ENCODE measurements around the gene INHBA.

Gene INHBA

GRCh38 chr7:41693150-41693997 is 9.5 kb downstream of the INHBA start:
- DNase-seq (ENCODE audit: insufficient read length, low spot score) (no peak), FAIRE-seq (no peak)
- TF ChIP-seq POU2F2 (IDR thresholded peaks at IDR 0.05; ENCODE audit: low read depth, low read length) (no peak), SPI1 (IDR thresholded peaks at IDR 0.05; ENCODE audit: low read depth, low read length) (no peak), PAX5 (IDR thresholded peaks at IDR 0.05; ENCODE audit: insufficient read depth, low read length, severe bottlenecking) (no peak), POLR2A (IDR thresholded peaks at IDR 0.05; ENCODE audit: low read depth, low read length) (no peak), TAF1 (IDR thresholded peaks at IDR 0.05; ENCODE audit: low read depth, low read length) (no peak), POLR2AphosphoS5 (IDR thresholded peaks at IDR 0.05; ENCODE audit: low read depth, low read length) (no peak)

DNA sequence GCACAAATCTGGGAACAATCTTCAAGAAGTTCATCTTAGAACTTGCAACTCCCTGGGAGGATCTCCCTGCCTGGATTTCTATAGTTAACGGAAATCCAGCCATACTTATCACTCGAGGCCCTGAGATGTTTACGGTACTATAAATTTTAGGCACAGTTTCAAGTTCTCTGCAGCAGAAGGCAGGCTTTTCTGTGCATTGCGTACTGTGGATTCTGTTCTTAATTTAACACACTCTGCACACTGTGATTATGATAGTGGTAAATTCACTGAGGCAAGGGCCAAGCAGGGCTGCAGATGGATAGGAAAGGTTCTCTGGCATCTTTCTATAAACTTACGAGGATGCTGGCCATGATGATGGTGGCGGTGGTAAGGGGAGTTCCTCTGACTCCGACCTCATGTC is 10.6 kb downstream of the INHBA start:
- TF ChIP-seq POU2F2 (IDR thresholded peaks at IDR 0.05; ENCODE audit: low read depth, low read length) (no peak), POLR2A (IDR thresholded peaks at IDR 0.05; ENCODE audit: low read depth, low read length) (no peak), TAF1 (IDR thresholded peaks at IDR 0.05; ENCODE audit: low read depth, low read length) (no peak), SPI1 (IDR thresholded peaks at IDR 0.05; ENCODE audit: low read depth, low read length) (no peak), PAX5 (IDR thresholded peaks at IDR 0.05; ENCODE audit: insufficient read depth, low read length, severe bottlenecking) (no peak), POLR2AphosphoS5 (IDR thresholded peaks at IDR 0.05; ENCODE audit: low read depth, low read length) (no peak)
- no peak for FAIRE-seq
- no peak for DNase-seq (ENCODE audit: insufficient read length, low spot score)

GRCh38 chr7:41691286-41692190 is 11.4 kb downstream of the INHBA start:
- DNase-seq (ENCODE audit: insufficient read length, low spot score) (no peak), FAIRE-seq (no peak)
- TF ChIP-seq SPI1 (IDR thresholded peaks at IDR 0.05; ENCODE audit: low read depth, low read length) (no peak), POU2F2 (IDR thresholded peaks at IDR 0.05; ENCODE audit: low read depth, low read length) (no peak), PAX5 (IDR thresholded peaks at IDR 0.05; ENCODE audit: insufficient read depth, low read length, severe bottlenecking) (no peak), POLR2AphosphoS5 (IDR thresholded peaks at IDR 0.05; ENCODE audit: low read depth, low read length) (no peak), POLR2A (IDR thresholded peaks at IDR 0.05; ENCODE audit: low read depth, low read length) (no peak), TAF1 (IDR thresholded peaks at IDR 0.05; ENCODE audit: low read depth, low read length) (no peak)

GRCh38 chr7:41689815-41690214 is 13.1 kb downstream of the INHBA start:
- no peak for DNase-seq (ENCODE audit: insufficient read length, low spot score)
- FAIRE-seq = no peak
- TF ChIP-seq POLR2A (IDR thresholded peaks at IDR 0.05; ENCODE audit: low read depth, low read length) = no peak
- TF ChIP-seq POU2F2 (IDR thresholded peaks at IDR 0.05; ENCODE audit: low read depth, low read length) = no peak
- TF ChIP-seq SPI1 (IDR thresholded peaks at IDR 0.05; ENCODE audit: low read depth, low read length) = no peak
- TF ChIP-seq POLR2AphosphoS5 (IDR thresholded peaks at IDR 0.05; ENCODE audit: low read depth, low read length) = no peak
- TF ChIP-seq TAF1 (IDR thresholded peaks at IDR 0.05; ENCODE audit: low read depth, low read length) = no peak
- no peak for TF ChIP-seq PAX5 (IDR thresholded peaks at IDR 0.05; ENCODE audit: insufficient read depth, low read length, severe bottlenecking)

GRCh38 chr7:41688906-41689305 is 14.0 kb downstream of the INHBA start:
- FAIRE-seq = no peak
- no peak for DNase-seq (ENCODE audit: insufficient read length, low spot score)
- TF ChIP-seq SPI1 (IDR thresholded peaks at IDR 0.05; ENCODE audit: low read depth, low read length) (no peak), TAF1 (IDR thresholded peaks at IDR 0.05; ENCODE audit: low read depth, low read length) (no peak), POU2F2 (IDR thresholded peaks at IDR 0.05; ENCODE audit: low read depth, low read length) (no peak), PAX5 (IDR thresholded peaks at IDR 0.05; ENCODE audit: insufficient read depth, low read length, severe bottlenecking) (no peak), POLR2AphosphoS5 (IDR thresholded peaks at IDR 0.05; ENCODE audit: low read depth, low read length) (no peak), POLR2A (IDR thresholded peaks at IDR 0.05; ENCODE audit: low read depth, low read length) (no peak)

DNA sequence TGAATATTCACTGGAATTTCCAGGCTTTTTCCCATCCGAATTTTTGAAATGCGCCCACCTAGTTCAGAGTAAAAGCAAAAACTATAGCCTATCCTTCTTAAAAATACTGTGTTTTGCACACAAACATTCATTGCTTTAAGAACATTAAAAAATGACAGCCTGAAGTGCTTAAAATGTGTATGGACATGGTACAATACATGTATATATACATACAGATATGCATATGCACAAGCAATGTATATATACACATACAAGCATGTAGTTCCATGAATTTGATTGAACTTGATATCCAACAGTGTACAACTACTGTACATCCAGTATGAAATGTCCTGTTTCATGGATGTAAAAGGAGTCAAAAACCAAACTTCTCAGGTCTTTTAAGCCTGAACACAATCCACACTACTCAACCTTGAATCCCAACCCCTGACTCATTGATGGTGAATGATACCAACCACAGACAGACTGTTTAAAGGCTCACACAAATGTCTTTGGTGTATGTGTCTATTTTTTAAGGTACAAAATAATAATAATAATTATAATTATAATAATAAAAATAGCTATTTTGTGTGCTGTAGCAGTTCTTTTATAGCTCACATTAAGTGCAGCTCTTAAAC is 14.8 kb downstream of the INHBA start:
- no peak for TF ChIP-seq POU2F2 (IDR thresholded peaks at IDR 0.05; ENCODE audit: low read depth, low read length)
- TF ChIP-seq PAX5 (IDR thresholded peaks at IDR 0.05; ENCODE audit: insufficient read depth, low read length, severe bottlenecking) = no peak
- no peak for TF ChIP-seq POLR2AphosphoS5 (IDR thresholded peaks at IDR 0.05; ENCODE audit: low read depth, low read length)
- no peak for TF ChIP-seq SPI1 (IDR thresholded peaks at IDR 0.05; ENCODE audit: low read depth, low read length)
- TF ChIP-seq POLR2A (IDR thresholded peaks at IDR 0.05; ENCODE audit: low read depth, low read length) = no peak
- FAIRE-seq (no peak), DNase-seq (ENCODE audit: insufficient read length, low spot score) (no peak)

- DNase-seq (ENCODE audit: insufficient read length, low spot score) (no peak), FAIRE-seq (no peak)
- TF ChIP-seq POLR2AphosphoS5 (IDR thresholded peaks at IDR 0.05; ENCODE audit: low read depth, low read length) (no peak), PAX5 (IDR thresholded peaks at IDR 0.05; ENCODE audit: insufficient read depth, low read length, severe bottlenecking) (no peak), POU2F2 (IDR thresholded peaks at IDR 0.05; ENCODE audit: low read depth, low read length) (no peak)
These were observed 17.2 kb downstream of the INHBA start for GRCh38 chr7:41685684-41686083.

DNA sequence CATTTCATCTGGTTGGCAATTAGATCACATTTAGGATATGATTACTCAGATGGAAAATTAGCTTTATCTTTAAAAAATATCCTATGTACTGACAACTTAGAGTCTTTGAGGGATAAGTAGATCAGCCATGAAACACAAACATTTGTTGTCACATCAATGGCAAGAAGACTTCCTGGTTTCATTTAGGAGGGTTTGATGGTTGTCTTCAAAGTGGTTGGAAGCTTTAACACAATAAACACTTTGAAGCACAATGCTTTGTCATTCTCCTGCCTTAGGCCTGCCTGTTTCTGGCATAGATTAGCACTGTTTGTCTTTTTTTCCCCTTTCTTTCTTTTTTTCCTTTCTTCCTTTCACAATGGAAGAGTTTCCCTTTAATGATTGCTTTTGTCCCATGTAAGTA is 20.5 kb downstream of the INHBA start:
- TF ChIP-seq PAX5 (IDR thresholded peaks at IDR 0.05; ENCODE audit: insufficient read depth, low read length, severe bottlenecking) (no peak), SPI1 (IDR thresholded peaks at IDR 0.05; ENCODE audit: low read depth, low read length) (no peak), POU2F2 (IDR thresholded peaks at IDR 0.05; ENCODE audit: low read depth, low read length) (no peak), TAF1 (IDR thresholded peaks at IDR 0.05; ENCODE audit: low read depth, low read length) (no peak), POLR2AphosphoS5 (IDR thresholded peaks at IDR 0.05; ENCODE audit: low read depth, low read length) (no peak), POLR2A (IDR thresholded peaks at IDR 0.05; ENCODE audit: low read depth, low read length) (no peak)
- DNase-seq (ENCODE audit: insufficient read length, low spot score) (no peak), FAIRE-seq (no peak)

DNA sequence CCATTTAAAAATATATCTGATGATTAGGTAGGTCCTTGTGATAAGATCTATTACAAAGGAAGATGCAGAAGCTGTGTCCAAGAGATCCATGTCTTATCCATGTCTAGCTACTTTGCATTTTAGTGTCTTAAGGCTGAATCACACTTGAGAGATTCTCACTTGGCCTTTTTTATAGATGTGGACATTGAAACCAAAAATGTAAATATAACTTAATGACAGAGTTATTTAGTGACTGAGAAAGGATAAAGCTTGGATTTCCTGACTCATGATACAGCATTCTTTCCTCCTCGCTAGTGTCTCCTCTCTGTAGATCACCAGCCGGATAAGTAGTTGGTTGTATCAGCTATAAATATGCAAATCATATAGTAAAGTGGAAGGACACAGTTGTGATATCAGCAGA is 23.3 kb downstream of the INHBA start:
- no peak for TF ChIP-seq POU2F2 (IDR thresholded peaks at IDR 0.05; ENCODE audit: low read depth, low read length)
- TF ChIP-seq POLR2AphosphoS5 (IDR thresholded peaks at IDR 0.05; ENCODE audit: low read depth, low read length) = no peak
- TF ChIP-seq SPI1 (IDR thresholded peaks at IDR 0.05; ENCODE audit: low read depth, low read length) = no peak
- DNase-seq (ENCODE audit: insufficient read length, low spot score) = no peak
- no peak for FAIRE-seq
